ENCODE data around the gene AUH. TPM values are rescaled to one million over a fixed set of nuclear protein-coding genes. Genes with fewer than 3 reads are reported as not detected.

Gene AUH
- total RNA-seq, 2 experiments from 2014 or later = 28.2 to 31.4 TPM

- ChIA-PET POLR2A (no interaction called here), CTCF (interaction anchor here (1.1 kb wide), 1 partner anchor 32 kb away, joined by 3 read pairs; no protein-coding TSS in a partner anchor)
These were observed 139.3 kb downstream of the AUH start for GRCh38 chr9:91222457-91222856.

GRCh38 chr9:91221332-91221731 is 140.4 kb downstream of the AUH start:
- CTCF ChIA-PET = no interaction called here
- POLR2A ChIA-PET = no interaction called here

GRCh38 chr9:91220491-91221135 is 141.1 kb downstream of the AUH start:
- ChIA-PET POLR2A (no interaction called here), CTCF (no interaction called here)

- CTCF ChIA-PET = no interaction called here
- POLR2A ChIA-PET = no interaction called here
These were observed 141.7 kb downstream of the AUH start for GRCh38 chr9:91220021-91220420.

GRCh38 chr9:91219557-91219956 is 142.2 kb downstream of the AUH start:
- POLR2A ChIA-PET = no interaction called here
- CTCF ChIA-PET = no interaction called here

- CTCF ChIA-PET = no interaction called here
- POLR2A ChIA-PET = interaction anchor here (0.6 kb wide), 1 partner anchor 77 kb away, joined by 3 read pairs; no protein-coding TSS in a partner anchor
These were observed 144.3 kb downstream of the AUH start for GRCh38 chr9:91217388-91217787.

- CTCF ChIA-PET = no interaction called here
- POLR2A ChIA-PET = no interaction called here
These were observed 146.9 kb downstream of the AUH start for GRCh38 chr9:91214867-91215266.

GRCh38 chr9:91214086-91214485 is 147.6 kb downstream of the AUH start:
- ChIA-PET POLR2A (no interaction called here), CTCF (no interaction called here)

- POLR2A ChIA-PET = no interaction called here
- CTCF ChIA-PET = no interaction called here
These were observed 149.0 kb downstream of the AUH start for GRCh38 chr9:91212596-91213243.

- POLR2A ChIA-PET = interaction anchor here (0.5 kb wide), 1 partner anchor 134 kb away, joined by 3 read pairs; no protein-coding TSS in a partner anchor
- CTCF ChIA-PET = no interaction called here
These were observed 149.8 kb downstream of the AUH start for GRCh38 chr9:91211919-91212318.

GRCh38 chr9:91211414-91211813 is 150.3 kb downstream of the AUH start:
- POLR2A ChIA-PET = interaction anchor here (0.5 kb wide), 1 partner anchor 135 kb away, joined by 3 read pairs; no protein-coding TSS in a partner anchor

GRCh38 chr9:91210318-91210717 is 151.4 kb downstream of the AUH start:
- POLR2A ChIA-PET = no interaction called here
- CTCF ChIA-PET = no interaction called here

More at GRCh38 chr9:91211414-91211813, 150.3 kb downstream of the AUH start:
- CTCF ChIA-PET = no interaction called here

- POLR2A ChIA-PET = interaction anchor here (1.3 to 1.7 kb wide), 2 partner anchors 14 to 77 kb away, joined by 4 to 5 read pairs; no protein-coding TSS in a partner anchor
- CTCF ChIA-PET = interaction anchor here (1.5 kb wide), 1 partner anchor 46 kb away, joined by 4 read pairs; no protein-coding TSS in a partner anchor
These were observed 152.9 kb downstream of the AUH start for GRCh38 chr9:91208837-91209236.

- ChIA-PET POLR2A (interaction anchor here (0.9 to 1.7 kb wide), 12 partner anchors 9 to 216 kb away, joined by 3 to 10 read pairs (median 4); partner anchors contain the start of gene NFIL3), CTCF (interaction anchor here (1.0 to 1.5 kb wide), 7 partner anchors 14 to 150 kb away, joined by 4 to 7 read pairs (median 4); no protein-coding TSS in a partner anchor)
These were observed 153.3 kb downstream of the AUH start for GRCh38 chr9:91208419-91208745.

GRCh38 chr9:91207729-91208418 is 153.8 kb downstream of the AUH start:
- ChIA-PET POLR2A (interaction anchor here (0.5 to 1.7 kb wide), 16 partner anchors 8 to 217 kb away, joined by 3 to 10 read pairs (median 4); partner anchors contain the start of gene NFIL3), CTCF (interaction anchor here (1.0 to 1.5 kb wide), 10 partner anchors 14 to 187 kb away, joined by 3 to 7 read pairs (median 4); no protein-coding TSS in a partner anchor)

- CTCF ChIA-PET = interaction anchor here (1.0 to 1.5 kb wide), 11 partner anchors 13 to 187 kb away, joined by 3 to 7 read pairs (median 4); no protein-coding TSS in a partner anchor
- POLR2A ChIA-PET = interaction anchor here (0.5 to 1.5 kb wide), 12 partner anchors 8 to 217 kb away, joined by 3 to 10 read pairs (median 4); no protein-coding TSS in a partner anchor
These were observed 154.4 kb downstream of the AUH start for GRCh38 chr9:91207397-91207728.

- ChIA-PET POLR2A (interaction anchor here (0.7 kb wide), 1 partner anchor 13 kb away, joined by 3 read pairs; no protein-coding TSS in a partner anchor), CTCF (interaction anchor here (1.2 to 1.4 kb wide), 3 partner anchors 29 to 56 kb away, joined by 3 read pairs; no protein-coding TSS in a partner anchor)
These were observed 154.9 kb downstream of the AUH start for GRCh38 chr9:91206806-91207205.

GRCh38 chr9:91202736-91203283 is 158.9 kb downstream of the AUH start:
- CTCF ChIA-PET = no interaction called here
- POLR2A ChIA-PET = no interaction called here

- ChIA-PET CTCF (no interaction called here), POLR2A (no interaction called here)
These were observed 160.9 kb downstream of the AUH start for GRCh38 chr9:91200692-91201336.

All from activated CD8-positive, alpha-beta memory T cell treated with anti-CD3 and anti-CD28 coated beads for 36 hours (primary cell).